HG02763 (cell line): Measurements from ENCODE around the gene PRKG1.

Experiments
- ATAC-seq: cut with Tn5 transposase; IDR thresholded peaks from one replicate; pipeline ENCODE4 v1.9.1; 2021; ENCODE audit warnings: mild to moderate bottlenecking, moderate library complexity; ENCODE audit not compliant: unreplicated experiment

PRKG1 gene

GRCh38 chr10:51471271-51471670 is 397.0 kb downstream of the PRKG1 start:
- no peak for ATAC-seq

- no peak for ATAC-seq
Observed at GRCh38 chr10:51472154-51472553, 397.9 kb downstream of the PRKG1 start.

GRCh38 chr10:51479711-51480110 is 405.4 kb downstream of the PRKG1 start:
- ATAC-seq, result no peak

- ATAC-seq, result no peak
Observed at GRCh38 chr10:51485668-51486067, 411.4 kb downstream of the PRKG1 start.

- ATAC-seq, result no peak
Observed at GRCh38 chr10:51487576-51487975, 413.3 kb downstream of the PRKG1 start.

GRCh38 chr10:51488766-51489408 is 414.6 kb downstream of the PRKG1 start:
- no peak for ATAC-seq

- no peak for ATAC-seq
Observed at GRCh38 chr10:51498424-51498823, 424.1 kb downstream of the PRKG1 start.

- ATAC-seq, result no peak
Observed at GRCh38 chr10:51501396-51501795, 427.1 kb downstream of the PRKG1 start.

GRCh38 chr10:51502124-51502523 is 427.8 kb downstream of the PRKG1 start:
- no peak for ATAC-seq

- no peak for ATAC-seq
Observed at GRCh38 chr10:51503378-51503777, 429.1 kb downstream of the PRKG1 start.

- ATAC-seq, result no peak
Observed at GRCh38 chr10:51507476-51507875, 433.2 kb downstream of the PRKG1 start.

- ATAC-seq, result no peak
Observed at GRCh38 chr10:51508156-51508555, 433.9 kb downstream of the PRKG1 start.

- no peak for ATAC-seq
Observed at GRCh38 chr10:51510231-51510630, 435.9 kb downstream of the PRKG1 start.

- no peak for ATAC-seq
Observed at GRCh38 chr10:51521605-51522004, 447.3 kb downstream of the PRKG1 start.

GRCh38 chr10:51522858-51523257 is 448.6 kb downstream of the PRKG1 start:
- no peak for ATAC-seq

- ATAC-seq, result no peak
Observed at GRCh38 chr10:51523440-51523839, 449.2 kb downstream of the PRKG1 start.

GRCh38 chr10:51524041-51524440 is 449.8 kb downstream of the PRKG1 start:
- no peak for ATAC-seq

GRCh38 chr10:51527522-51528219 is 453.4 kb downstream of the PRKG1 start:
- ATAC-seq, result no peak

GRCh38 chr10:51528527-51528926 is 454.2 kb downstream of the PRKG1 start:
- ATAC-seq, result no peak

GRCh38 chr10:51530541-51530940 is 456.3 kb downstream of the PRKG1 start:
- ATAC-seq, result no peak

GRCh38 chr10:51532044-51532443 is 457.8 kb downstream of the PRKG1 start:
- ATAC-seq, result no peak

- no peak for ATAC-seq
Observed at GRCh38 chr10:51542853-51543252, 468.6 kb downstream of the PRKG1 start.

- no peak for ATAC-seq
Observed at GRCh38 chr10:51544933-51545332, 470.6 kb downstream of the PRKG1 start.
